ENCODE data around the gene RHBDD2. TPM values are rescaled to one million over a fixed set of nuclear protein-coding genes. Genes with fewer than 3 reads are reported as not detected.
"Not testable (repeated sequence)": the region's sequence is repeated elsewhere in the genome, so short reads cannot be mapped to it uniquely, and the experiment has no call there.

The RHBDD2 gene
- total and polyA plus RNA-seq, 4 donors, result 13.6 to 65.0 (median 37.3) TPM

DNA sequence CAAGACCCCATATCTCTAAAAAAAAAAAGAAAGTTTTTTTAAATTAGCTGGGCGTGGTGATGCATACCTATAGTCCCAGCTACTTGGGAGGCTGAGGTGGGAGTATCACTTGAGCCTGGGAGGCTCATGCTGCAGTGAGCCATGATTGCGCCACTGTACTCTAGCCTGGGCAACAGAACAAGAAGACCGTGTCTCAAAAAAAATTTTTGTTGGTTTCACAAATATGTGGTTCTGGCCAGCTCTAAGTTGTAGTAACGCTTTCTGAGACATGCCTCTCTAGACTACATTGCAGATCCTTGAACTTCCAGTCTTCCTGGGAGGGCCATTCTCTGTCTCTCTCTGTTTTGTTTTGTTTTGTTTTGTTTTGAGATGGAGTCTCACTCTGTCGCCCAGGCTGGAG lies 24.6 kb upstream of the RHBDD2 start:
- H3K27me3 ChIP-seq (ENCODE audit: control insufficient read depth in 4 of 4, insufficient read depth in 4 of 4, low read length in 3 of 4), result no peaks in the 10 kb centered on the region
- 81% methylated on average over 5 of the region's 5 CpGs for WGBS
- DNase-seq (ENCODE audit: low spot score), result no peak
- no peak overlapping the region for H3K4me3 ChIP-seq (ENCODE audit: low read depth in 1 of 3, low read length in 3 of 3)
- no peaks in the 10 kb centered on the region for H3K36me3 ChIP-seq (ENCODE audit: control insufficient read depth in 4 of 4, insufficient read depth in 3 of 4, low read depth in 1 of 4, low read length in 3 of 4)
- TF ChIP-seq, protein P1, sequence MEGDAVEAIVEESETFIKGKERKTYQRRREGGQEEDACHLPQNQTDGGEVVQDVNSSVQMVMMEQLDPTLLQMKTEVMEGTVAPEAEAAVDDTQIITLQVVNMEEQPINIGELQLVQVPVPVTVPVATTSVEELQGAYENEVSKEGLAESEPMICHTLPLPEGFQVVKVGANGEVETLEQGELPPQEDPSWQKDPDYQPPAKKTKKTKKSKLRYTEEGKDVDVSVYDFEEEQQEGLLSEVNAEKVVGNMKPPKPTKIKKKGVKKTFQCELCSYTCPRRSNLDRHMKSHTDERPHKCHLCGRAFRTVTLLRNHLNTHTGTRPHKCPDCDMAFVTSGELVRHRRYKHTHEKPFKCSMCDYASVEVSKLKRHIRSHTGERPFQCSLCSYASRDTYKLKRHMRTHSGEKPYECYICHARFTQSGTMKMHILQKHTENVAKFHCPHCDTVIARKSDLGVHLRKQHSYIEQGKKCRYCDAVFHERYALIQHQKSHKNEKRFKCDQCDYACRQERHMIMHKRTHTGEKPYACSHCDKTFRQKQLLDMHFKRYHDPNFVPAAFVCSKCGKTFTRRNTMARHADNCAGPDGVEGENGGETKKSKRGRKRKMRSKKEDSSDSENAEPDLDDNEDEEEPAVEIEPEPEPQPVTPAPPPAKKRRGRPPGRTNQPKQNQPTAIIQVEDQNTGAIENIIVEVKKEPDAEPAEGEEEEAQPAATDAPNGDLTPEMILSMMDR (IDR thresholded peaks at IDR 0.05; ENCODE audit: low read depth, low read length, missing input control), result no peak
- no peaks in the 10 kb centered on the region for H3K9me3 ChIP-seq (ENCODE audit: control insufficient read depth in 4 of 4, low read length in 3 of 4)
- H3K4me1 ChIP-seq (ENCODE audit: control insufficient read depth in 4 of 4, insufficient read depth in 4 of 4, low read length in 3 of 4), result peaks cover 0 to 3% (median under 1%) of the 10 kb centered on the region in 4 donors
- H3K9ac ChIP-seq (ENCODE audit: low read depth in 1 of 2, low read length in 2 of 2), result no peak overlapping the region
- no peak overlapping the region for H3K27ac ChIP-seq (ENCODE audit: low read depth in 1 of 2, low read length in 2 of 2)

DNA sequence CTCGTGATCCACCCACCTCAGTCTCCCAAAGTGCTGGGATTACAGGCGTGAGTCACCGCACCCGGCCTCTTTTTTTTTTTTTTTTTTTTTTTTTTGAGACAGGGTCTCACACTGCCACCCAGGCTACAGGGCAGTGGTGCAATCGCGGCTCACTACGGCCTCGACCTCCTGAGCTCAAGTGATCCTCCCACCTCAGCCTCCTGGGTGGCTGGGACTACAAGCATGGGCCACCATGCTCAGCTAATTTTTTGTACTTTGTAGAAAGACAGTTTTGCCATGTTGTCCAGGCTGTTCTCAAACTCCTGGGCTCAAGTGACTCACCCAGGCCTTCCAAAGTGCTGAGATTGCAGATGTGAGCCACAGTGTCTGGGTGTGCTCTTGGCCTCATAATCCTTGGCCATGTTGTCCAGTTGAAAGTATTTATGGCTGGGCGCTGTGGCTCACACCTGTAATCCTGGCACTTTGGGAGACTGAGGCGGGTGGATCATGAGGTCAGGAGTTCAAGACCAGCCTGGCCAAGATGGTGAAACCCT lies 24.0 kb upstream of the RHBDD2 start:
- WGBS, result 90% methylated on average over 10 of the region's 10 CpGs
- DNase-seq (ENCODE audit: low spot score); H3K4me1 ChIP-seq (ENCODE audit: control insufficient read depth in 4 of 4, insufficient read depth in 4 of 4, low read length in 3 of 4); H3K4me3 ChIP-seq (ENCODE audit: low read depth in 1 of 3, low read length in 3 of 3); H3K27ac ChIP-seq (ENCODE audit: low read depth in 1 of 2, low read length in 2 of 2); H3K36me3 ChIP-seq (ENCODE audit: control insufficient read depth in 4 of 4, insufficient read depth in 3 of 4, low read depth in 1 of 4, low read length in 3 of 4); H3K9me3 ChIP-seq (ENCODE audit: control insufficient read depth in 4 of 4, low read length in 3 of 4); H3K9ac ChIP-seq (ENCODE audit: low read depth in 1 of 2, low read length in 2 of 2); H3K27me3 ChIP-seq (ENCODE audit: control insufficient read depth in 4 of 4, insufficient read depth in 4 of 4, low read length in 3 of 4): not testable (repeated sequence)

DNA sequence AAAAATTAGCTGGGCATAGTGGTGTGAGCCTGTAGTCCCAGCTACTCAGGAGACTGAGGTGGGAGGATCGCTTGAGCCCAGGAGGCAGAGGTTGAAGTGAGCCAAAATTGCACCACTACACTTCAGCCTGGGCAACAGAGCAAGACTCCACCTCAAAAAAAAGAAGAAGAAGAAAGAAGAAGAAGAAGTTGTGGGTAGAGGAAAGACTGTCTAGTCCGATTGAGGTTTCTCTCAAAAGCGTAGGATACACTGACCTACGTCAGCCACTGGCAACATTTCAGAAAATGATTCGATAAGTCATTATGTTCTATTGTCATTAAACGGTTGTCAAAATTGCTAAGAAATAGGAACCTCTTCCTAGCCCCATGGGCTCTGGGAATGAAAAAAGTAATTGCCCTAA lies 22.3 kb upstream of the RHBDD2 start:
- H3K4me3 ChIP-seq (ENCODE audit: low read depth in 1 of 3, low read length in 3 of 3), result no peak overlapping the region
- peaks cover 0 to 3% (median under 1%) of the 10 kb centered on the region in 4 donors for H3K4me1 ChIP-seq (ENCODE audit: control insufficient read depth in 4 of 4, insufficient read depth in 4 of 4, low read length in 3 of 4)
- H3K27ac ChIP-seq (ENCODE audit: low read depth in 1 of 2, low read length in 2 of 2), result no peak overlapping the region
- H3K9ac ChIP-seq (ENCODE audit: low read depth in 1 of 2, low read length in 2 of 2), result no peak overlapping the region
- no peaks in the 10 kb centered on the region for H3K27me3 ChIP-seq (ENCODE audit: control insufficient read depth in 4 of 4, insufficient read depth in 4 of 4, low read length in 3 of 4)
- H3K36me3 ChIP-seq (ENCODE audit: control insufficient read depth in 4 of 4, insufficient read depth in 3 of 4, low read depth in 1 of 4, low read length in 3 of 4), result no peaks in the 10 kb centered on the region
- H3K9me3 ChIP-seq (ENCODE audit: control insufficient read depth in 4 of 4, low read length in 3 of 4), result no peaks in the 10 kb centered on the region
- WGBS, result 82% methylated on average over 6 of the region's 6 CpGs
- no peak for DNase-seq (ENCODE audit: low spot score)
- TF ChIP-seq HNF4A (conservative IDR thresholded peaks at IDR 0.05) (no peak), RXRA (IDR thresholded peaks at IDR 0.05) (no peak), RAD21 (IDR thresholded peaks at IDR 0.05) (no peak)
- TF ChIP-seq, protein P2, sequence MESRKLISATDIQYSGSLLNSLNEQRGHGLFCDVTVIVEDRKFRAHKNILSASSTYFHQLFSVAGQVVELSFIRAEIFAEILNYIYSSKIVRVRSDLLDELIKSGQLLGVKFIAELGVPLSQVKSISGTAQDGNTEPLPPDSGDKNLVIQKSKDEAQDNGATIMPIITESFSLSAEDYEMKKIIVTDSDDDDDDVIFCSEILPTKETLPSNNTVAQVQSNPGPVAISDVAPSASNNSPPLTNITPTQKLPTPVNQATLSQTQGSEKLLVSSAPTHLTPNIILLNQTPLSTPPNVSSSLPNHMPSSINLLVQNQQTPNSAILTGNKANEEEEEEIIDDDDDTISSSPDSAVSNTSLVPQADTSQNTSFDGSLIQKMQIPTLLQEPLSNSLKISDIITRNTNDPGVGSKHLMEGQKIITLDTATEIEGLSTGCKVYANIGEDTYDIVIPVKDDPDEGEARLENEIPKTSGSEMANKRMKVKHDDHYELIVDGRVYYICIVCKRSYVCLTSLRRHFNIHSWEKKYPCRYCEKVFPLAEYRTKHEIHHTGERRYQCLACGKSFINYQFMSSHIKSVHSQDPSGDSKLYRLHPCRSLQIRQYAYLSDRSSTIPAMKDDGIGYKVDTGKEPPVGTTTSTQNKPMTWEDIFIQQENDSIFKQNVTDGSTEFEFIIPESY (IDR thresholded peaks at IDR 0.05), result no peak

DNA sequence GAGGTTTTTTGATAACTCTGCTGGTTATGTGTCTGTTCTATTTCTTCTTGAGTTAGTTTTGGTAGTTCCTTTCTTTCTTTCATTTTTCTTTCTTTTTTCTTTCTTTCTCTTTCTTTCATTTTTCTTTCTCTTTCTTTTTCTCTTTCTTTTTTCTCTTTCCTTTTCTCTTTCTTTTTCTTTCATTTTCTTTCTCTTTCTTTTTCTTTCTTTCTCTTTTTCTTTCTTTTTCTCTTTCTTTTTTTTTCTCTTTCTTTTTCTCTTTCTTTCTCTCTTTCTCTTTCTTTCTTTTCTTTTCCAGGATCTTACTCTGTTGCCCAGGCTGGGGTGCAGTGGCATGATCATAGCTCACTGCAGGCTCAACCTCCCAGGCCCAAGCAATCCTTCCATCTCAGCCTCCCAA lies 20.4 kb upstream of the RHBDD2 start:
- DNase-seq (ENCODE audit: low spot score), result no peak
- H3K27me3 ChIP-seq (ENCODE audit: control insufficient read depth in 4 of 4, insufficient read depth in 4 of 4, low read length in 3 of 4), result no peaks in the 10 kb centered on the region
- no peak overlapping the region for H3K9ac ChIP-seq (ENCODE audit: low read depth in 1 of 2, low read length in 2 of 2)
- no peak overlapping the region for H3K4me3 ChIP-seq (ENCODE audit: low read depth in 1 of 3, low read length in 3 of 3)
- H3K9me3 ChIP-seq (ENCODE audit: control insufficient read depth in 4 of 4, low read length in 3 of 4), result no peaks in the 10 kb centered on the region
- TF ChIP-seq RXRA (IDR thresholded peaks at IDR 0.05) (no peak), NR2F2 (IDR thresholded peaks at IDR 0.05) (no peak)
- H3K36me3 ChIP-seq (ENCODE audit: control insufficient read depth in 4 of 4, insufficient read depth in 3 of 4, low read depth in 1 of 4, low read length in 3 of 4), result no peaks in the 10 kb centered on the region
- H3K4me1 ChIP-seq (ENCODE audit: control insufficient read depth in 4 of 4, insufficient read depth in 4 of 4, low read length in 3 of 4), result no peaks in the 10 kb centered on the region
- H3K27ac ChIP-seq (ENCODE audit: low read depth in 1 of 2, low read length in 2 of 2), result no peak overlapping the region

Data from liver (tissue), 9 donors.